Measurements from ENCODE around the gene SIPA1. TPM values are rescaled to one million over a fixed set of nuclear protein-coding genes. Genes with fewer than 3 reads are reported as not detected.

Gene SIPA1
- total and polyA plus RNA-seq, 9 of the 15 experiments (the other 6 are each of a cell fraction or from before 2014, with no cell fraction given), result 0.25 to 85.8 (median 16.8) TPM

GRCh38 chr11:65637794-65638419 lies at the start of gene SIPA1 (continued):
- TF ChIP-seq ZNF592 (IDR thresholded peaks at IDR 0.05) (0 out of 2 replicates have a peak, but pooled peaks have one; percentile 53), CCNT2 (IDR thresholded peaks at IDR 0.05; ENCODE audit: borderline replicate concordance, extremely low read depth, insufficient read length, low read depth, low read length) (peak; percentile 94), SAFB2 (IDR thresholded peaks at IDR 0.05; ENCODE audit: borderline replicate concordance, low read depth, low read length, severe bottlenecking) (no peak), HIVEP1 (CRISPR knock-in tag; IDR thresholded peaks at IDR 0.05) (no peak), ZBTB8A (IDR thresholded peaks at IDR 0.05; ENCODE audit: partially characterized antibody) (no peak), ZBTB34 (CRISPR knock-in tag; IDR thresholded peaks at IDR 0.05) (peak; percentile 40; the same call in 1 of the 2 replicates), CC2D1A (IDR thresholded peaks at IDR 0.05) (peak; percentile 33; the same call in 1 of the 2 replicates), SIN3A (IDR thresholded peaks at IDR 0.05; ENCODE audit: borderline replicate concordance in 2 of 2, control insufficient read depth in 1 of 2, low read depth in 2 of 2, low read length in 2 of 2) (peak; percentile 44 to 63; a peak in 3 of 4 replicates)
- TF ChIP-seq, protein P1, sequence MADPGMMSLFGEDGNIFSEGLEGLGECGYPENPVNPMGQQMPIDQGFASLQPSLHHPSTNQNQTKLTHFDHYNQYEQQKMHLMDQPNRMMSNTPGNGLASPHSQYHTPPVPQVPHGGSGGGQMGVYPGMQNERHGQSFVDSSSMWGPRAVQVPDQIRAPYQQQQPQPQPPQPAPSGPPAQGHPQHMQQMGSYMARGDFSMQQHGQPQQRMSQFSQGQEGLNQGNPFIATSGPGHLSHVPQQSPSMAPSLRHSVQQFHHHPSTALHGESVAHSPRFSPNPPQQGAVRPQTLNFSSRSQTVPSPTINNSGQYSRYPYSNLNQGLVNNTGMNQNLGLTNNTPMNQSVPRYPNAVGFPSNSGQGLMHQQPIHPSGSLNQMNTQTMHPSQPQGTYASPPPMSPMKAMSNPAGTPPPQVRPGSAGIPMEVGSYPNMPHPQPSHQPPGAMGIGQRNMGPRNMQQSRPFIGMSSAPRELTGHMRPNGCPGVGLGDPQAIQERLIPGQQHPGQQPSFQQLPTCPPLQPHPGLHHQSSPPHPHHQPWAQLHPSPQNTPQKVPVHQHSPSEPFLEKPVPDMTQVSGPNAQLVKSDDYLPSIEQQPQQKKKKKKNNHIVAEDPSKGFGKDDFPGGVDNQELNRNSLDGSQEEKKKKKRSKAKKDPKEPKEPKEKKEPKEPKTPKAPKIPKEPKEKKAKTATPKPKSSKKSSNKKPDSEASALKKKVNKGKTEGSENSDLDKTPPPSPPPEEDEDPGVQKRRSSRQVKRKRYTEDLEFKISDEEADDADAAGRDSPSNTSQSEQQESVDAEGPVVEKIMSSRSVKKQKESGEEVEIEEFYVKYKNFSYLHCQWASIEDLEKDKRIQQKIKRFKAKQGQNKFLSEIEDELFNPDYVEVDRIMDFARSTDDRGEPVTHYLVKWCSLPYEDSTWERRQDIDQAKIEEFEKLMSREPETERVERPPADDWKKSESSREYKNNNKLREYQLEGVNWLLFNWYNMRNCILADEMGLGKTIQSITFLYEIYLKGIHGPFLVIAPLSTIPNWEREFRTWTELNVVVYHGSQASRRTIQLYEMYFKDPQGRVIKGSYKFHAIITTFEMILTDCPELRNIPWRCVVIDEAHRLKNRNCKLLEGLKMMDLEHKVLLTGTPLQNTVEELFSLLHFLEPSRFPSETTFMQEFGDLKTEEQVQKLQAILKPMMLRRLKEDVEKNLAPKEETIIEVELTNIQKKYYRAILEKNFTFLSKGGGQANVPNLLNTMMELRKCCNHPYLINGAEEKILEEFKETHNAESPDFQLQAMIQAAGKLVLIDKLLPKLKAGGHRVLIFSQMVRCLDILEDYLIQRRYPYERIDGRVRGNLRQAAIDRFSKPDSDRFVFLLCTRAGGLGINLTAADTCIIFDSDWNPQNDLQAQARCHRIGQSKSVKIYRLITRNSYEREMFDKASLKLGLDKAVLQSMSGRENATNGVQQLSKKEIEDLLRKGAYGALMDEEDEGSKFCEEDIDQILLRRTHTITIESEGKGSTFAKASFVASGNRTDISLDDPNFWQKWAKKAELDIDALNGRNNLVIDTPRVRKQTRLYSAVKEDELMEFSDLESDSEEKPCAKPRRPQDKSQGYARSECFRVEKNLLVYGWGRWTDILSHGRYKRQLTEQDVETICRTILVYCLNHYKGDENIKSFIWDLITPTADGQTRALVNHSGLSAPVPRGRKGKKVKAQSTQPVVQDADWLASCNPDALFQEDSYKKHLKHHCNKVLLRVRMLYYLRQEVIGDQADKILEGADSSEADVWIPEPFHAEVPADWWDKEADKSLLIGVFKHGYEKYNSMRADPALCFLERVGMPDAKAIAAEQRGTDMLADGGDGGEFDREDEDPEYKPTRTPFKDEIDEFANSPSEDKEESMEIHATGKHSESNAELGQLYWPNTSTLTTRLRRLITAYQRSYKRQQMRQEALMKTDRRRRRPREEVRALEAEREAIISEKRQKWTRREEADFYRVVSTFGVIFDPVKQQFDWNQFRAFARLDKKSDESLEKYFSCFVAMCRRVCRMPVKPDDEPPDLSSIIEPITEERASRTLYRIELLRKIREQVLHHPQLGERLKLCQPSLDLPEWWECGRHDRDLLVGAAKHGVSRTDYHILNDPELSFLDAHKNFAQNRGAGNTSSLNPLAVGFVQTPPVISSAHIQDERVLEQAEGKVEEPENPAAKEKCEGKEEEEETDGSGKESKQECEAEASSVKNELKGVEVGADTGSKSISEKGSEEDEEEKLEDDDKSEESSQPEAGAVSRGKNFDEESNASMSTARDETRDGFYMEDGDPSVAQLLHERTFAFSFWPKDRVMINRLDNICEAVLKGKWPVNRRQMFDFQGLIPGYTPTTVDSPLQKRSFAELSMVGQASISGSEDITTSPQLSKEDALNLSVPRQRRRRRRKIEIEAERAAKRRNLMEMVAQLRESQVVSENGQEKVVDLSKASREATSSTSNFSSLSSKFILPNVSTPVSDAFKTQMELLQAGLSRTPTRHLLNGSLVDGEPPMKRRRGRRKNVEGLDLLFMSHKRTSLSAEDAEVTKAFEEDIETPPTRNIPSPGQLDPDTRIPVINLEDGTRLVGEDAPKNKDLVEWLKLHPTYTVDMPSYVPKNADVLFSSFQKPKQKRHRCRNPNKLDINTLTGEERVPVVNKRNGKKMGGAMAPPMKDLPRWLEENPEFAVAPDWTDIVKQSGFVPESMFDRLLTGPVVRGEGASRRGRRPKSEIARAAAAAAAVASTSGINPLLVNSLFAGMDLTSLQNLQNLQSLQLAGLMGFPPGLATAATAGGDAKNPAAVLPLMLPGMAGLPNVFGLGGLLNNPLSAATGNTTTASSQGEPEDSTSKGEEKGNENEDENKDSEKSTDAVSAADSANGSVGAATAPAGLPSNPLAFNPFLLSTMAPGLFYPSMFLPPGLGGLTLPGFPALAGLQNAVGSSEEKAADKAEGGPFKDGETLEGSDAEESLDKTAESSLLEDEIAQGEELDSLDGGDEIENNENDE (IDR thresholded peaks at IDR 0.05; ENCODE audit: low read depth, low read length), result no peak
